BLaER1 treated with 17β-estradiol and CSF1 and Interleukin-3, amounts not matched to agents 10 nM and 100 nM (cell line): ENCODE data around the gene POLDIP2.

Experiments
- H3K27ac ChIP-seq, 11 experiments: shearing (Covaris generic); formaldehyde crosslinking; 2 replicates each; pipeline ENCODE4 v1.8.1; 2022
- H3K27me3 ChIP-seq, 11 experiments: shearing (Covaris generic); formaldehyde crosslinking; 2 replicates each; pipeline ENCODE4 v1.8.1; 2022
- H3K36me3 ChIP-seq, 11 experiments: shearing (Covaris generic); formaldehyde crosslinking; 2 replicates each; pipeline ENCODE4 v1.8.1; 2022
- H3K4me1 ChIP-seq, 10 experiments: shearing (Covaris generic); formaldehyde crosslinking; 2 replicates each; pipeline ENCODE4 v1.8.1; 2022
- H3K4me2 ChIP-seq, 11 experiments: shearing (Covaris generic); formaldehyde crosslinking; 2 replicates each; pipeline ENCODE4 v1.8.1; 2022
- H3K4me3 ChIP-seq, 10 experiments: shearing (Covaris generic); formaldehyde crosslinking; 2 replicates each; pipeline ENCODE4 v1.8.1; 2022
- H3K9ac ChIP-seq, 11 experiments: shearing (Covaris generic); formaldehyde crosslinking; 2 replicates each; pipeline ENCODE4 v1.8.1; 2022
- H3K9me3 ChIP-seq, 11 experiments: shearing (Covaris generic); formaldehyde crosslinking; replicated peaks in 1 of 11; 2 replicates each; pipeline ENCODE4 v1.8.1; 2022
- H4K20me1 ChIP-seq, 11 experiments: shearing (Covaris generic); formaldehyde crosslinking; 2 replicates each; pipeline ENCODE4 v1.8.1; 2022
- Cebpa-rat ChIP-seq, 11 experiments: shearing (Covaris generic); IDR thresholded peaks; 2 replicates each; pipeline ENCODE4 v1.8.1; 2022

POLDIP2 gene

GRCh38 chr17:28394337-28395116 lies 37.2 kb upstream of the POLDIP2 start:
- H3K36me3 ChIP-seq, result peaks cover 60 to 87% (median 75%) of the 10 kb centered on the region in 11 experiments
- no peaks in the 10 kb centered on the region for H3K27me3 ChIP-seq
- H3K9ac ChIP-seq, result no peak overlapping the region
- H4K20me1 ChIP-seq, result peaks cover 0 to 12% (median 0%) of the 10 kb centered on the region in 11 experiments; a peak in 6 of 22 replicates
- TF ChIP-seq Cebpa-rat (IDR thresholded peaks at IDR 0.05), result no peak
- H3K4me1 ChIP-seq, result peaks cover 18 to 56% (median 37%) of the 10 kb centered on the region in 10 experiments
- no peak overlapping the region for H3K4me3 ChIP-seq
- peak overlapping the region in 3 of 11 experiments; percentile 69 to 100 (median 95); a peak in 6 of 22 replicates for H3K4me2 ChIP-seq
- H3K9me3 ChIP-seq, result no peaks in the 10 kb centered on the region
- H3K27ac ChIP-seq, result no peak overlapping the region

GRCh38 chr17:28392491-28392890 lies 35.2 kb upstream of the POLDIP2 start:
- H3K27me3 ChIP-seq, result no peaks in the 10 kb centered on the region
- no peak for TF ChIP-seq Cebpa-rat (IDR thresholded peaks at IDR 0.05)
- H3K4me1 ChIP-seq, result peaks cover under 1 to 36% (median 17%) of the 10 kb centered on the region in 10 experiments; a peak in 18 of 20 replicates
- no peaks in the 10 kb centered on the region for H3K9me3 ChIP-seq
- no peak overlapping the region for H3K9ac ChIP-seq
- no peak overlapping the region for H3K27ac ChIP-seq
- peaks cover 0 to 3% (median 0%) of the 10 kb centered on the region in 11 experiments; a peak in 3 of 22 replicates for H4K20me1 ChIP-seq
- H3K4me2 ChIP-seq, result no peak overlapping the region
- peaks cover 70 to 100% (median 89%) of the 10 kb centered on the region in 11 experiments for H3K36me3 ChIP-seq
- no peak overlapping the region for H3K4me3 ChIP-seq

GRCh38 chr17:28391401-28391800 lies 34.1 kb upstream of the POLDIP2 start:
- H3K36me3 ChIP-seq, result peaks cover 66 to 100% (median 85%) of the 10 kb centered on the region in 11 experiments

GRCh38 chr17:28390984-28391383 lies 33.7 kb upstream of the POLDIP2 start:
- no peak for TF ChIP-seq Cebpa-rat (IDR thresholded peaks at IDR 0.05)
- Histone ChIP-seq H3K4me1 (peaks cover 0 to 21% (median 4%) of the 10 kb centered on the region in 10 experiments; a peak in 10 of 20 replicates), H3K27me3 (peaks cover 0 to 2% (median 0%) of the 10 kb centered on the region in 11 experiments; a peak in 4 of 22 replicates), H3K4me3 (no peak overlapping the region), H3K9me3 (no peaks in the 10 kb centered on the region), H3K36me3 (peaks cover 63 to 100% (median 82%) of the 10 kb centered on the region in 11 experiments), H3K4me2 (no peak overlapping the region), H4K20me1 (peaks cover 0 to 3% (median 0%) of the 10 kb centered on the region in 11 experiments; a peak in 4 of 22 replicates), H3K27ac (no peak overlapping the region), H3K9ac (no peak overlapping the region)

More at GRCh38 chr17:28391401-28391800, 34.1 kb upstream of the POLDIP2 start:
- H3K27ac ChIP-seq, result no peak overlapping the region
- H3K9ac ChIP-seq, result no peak overlapping the region
- no peaks in the 10 kb centered on the region for H3K9me3 ChIP-seq
- H3K4me3 ChIP-seq, result no peak overlapping the region
- peaks cover 0 to 25% (median 6%) of the 10 kb centered on the region in 10 experiments; a peak in 10 of 20 replicates for H3K4me1 ChIP-seq
- no peaks in the 10 kb centered on the region; a peak in 3 of 22 replicates for H4K20me1 ChIP-seq
- no peak for TF ChIP-seq Cebpa-rat (IDR thresholded peaks at IDR 0.05)
- no peak overlapping the region for H3K4me2 ChIP-seq
- H3K27me3 ChIP-seq, result no peaks in the 10 kb centered on the region

GRCh38 chr17:28390563-28390962 lies 33.2 kb upstream of the POLDIP2 start:
- peaks cover 0 to 6% (median 3%) of the 10 kb centered on the region in 11 experiments; a peak in 13 of 22 replicates for H3K27me3 ChIP-seq

GRCh38 chr17:28390141-28390540 lies 32.8 kb upstream of the POLDIP2 start:
- H3K27ac ChIP-seq, result no peak overlapping the region
- H3K36me3 ChIP-seq, result peaks cover 55 to 93% (median 74%) of the 10 kb centered on the region in 11 experiments
- H3K27me3 ChIP-seq, result peaks cover 0 to 11% (median 8%) of the 10 kb centered on the region in 11 experiments; a peak in 16 of 22 replicates
- TF ChIP-seq Cebpa-rat (IDR thresholded peaks at IDR 0.05), result no peak
- peaks cover 0 to 10% (median 0%) of the 10 kb centered on the region in 11 experiments; a peak in 6 of 22 replicates for H4K20me1 ChIP-seq
- H3K4me1 ChIP-seq, result peaks cover 4 to 20% (median 7%) of the 10 kb centered on the region in 10 experiments; a peak in 19 of 20 replicates
- no peak overlapping the region for H3K4me2 ChIP-seq
- no peaks in the 10 kb centered on the region for H3K9me3 ChIP-seq
- H3K4me3 ChIP-seq, result no peak overlapping the region
- H3K9ac ChIP-seq, result no peak overlapping the region

More at GRCh38 chr17:28390563-28390962, 33.2 kb upstream of the POLDIP2 start:
- H3K9ac ChIP-seq, result no peak overlapping the region
- H3K4me3 ChIP-seq, result no peak overlapping the region
- no peak overlapping the region for H3K27ac ChIP-seq
- H3K36me3 ChIP-seq, result peaks cover 59 to 98% (median 78%) of the 10 kb centered on the region in 11 experiments
- H3K9me3 ChIP-seq, result no peaks in the 10 kb centered on the region
- peaks cover 0 to 20% (median 3%) of the 10 kb centered on the region in 10 experiments; a peak in 17 of 20 replicates for H3K4me1 ChIP-seq
- no peak for TF ChIP-seq Cebpa-rat (IDR thresholded peaks at IDR 0.05)
- no peak overlapping the region for H3K4me2 ChIP-seq
- H4K20me1 ChIP-seq, result peaks cover 0 to 6% (median 0%) of the 10 kb centered on the region in 11 experiments; a peak in 6 of 22 replicates

GRCh38 chr17:28388106-28388505 lies 30.8 kb upstream of the POLDIP2 start:
- Histone ChIP-seq H3K9ac (no peak overlapping the region), H3K4me3 (no peak overlapping the region), H4K20me1 (peaks cover 0 to 25% (median 4%) of the 10 kb centered on the region in 11 experiments; a peak in 6 of 22 replicates), H3K36me3 (peaks cover 49 to 73% (median 57%) of the 10 kb centered on the region in 11 experiments), H3K27me3 (peaks cover 18 to 31% (median 27%) of the 10 kb centered on the region in 11 experiments), H3K27ac (no peak overlapping the region), H3K4me1 (peaks cover 17 to 24% (median 23%) of the 10 kb centered on the region in 10 experiments; a peak in 19 of 20 replicates), H3K4me2 (no peak overlapping the region), H3K9me3 (no peaks in the 10 kb centered on the region)
- TF ChIP-seq Cebpa-rat (IDR thresholded peaks at IDR 0.05), result no peak

GRCh38 chr17:28386391-28386790 lies 29.1 kb upstream of the POLDIP2 start:
- Histone ChIP-seq H3K4me2 (no peak overlapping the region), H3K36me3 (peaks cover 36 to 61% (median 45%) of the 10 kb centered on the region in 11 experiments), H4K20me1 (peaks cover 0 to 39% (median 4%) of the 10 kb centered on the region in 11 experiments; a peak in 11 of 22 replicates), H3K9ac (no peak overlapping the region), H3K4me1 (peaks cover 17 to 24% (median 23%) of the 10 kb centered on the region in 10 experiments; a peak in 19 of 20 replicates), H3K27me3 (peaks cover 18 to 36% (median 29%) of the 10 kb centered on the region in 11 experiments), H3K9me3 (no peaks in the 10 kb centered on the region), H3K27ac (no peak overlapping the region), H3K4me3 (no peak overlapping the region)
- TF ChIP-seq Cebpa-rat (IDR thresholded peaks at IDR 0.05), result no peak

GRCh38 chr17:28385406-28385805 lies 28.1 kb upstream of the POLDIP2 start:
- H3K27me3 ChIP-seq, result peaks cover 18 to 36% (median 29%) of the 10 kb centered on the region in 11 experiments
- peaks cover 17 to 27% (median 25%) of the 10 kb centered on the region in 10 experiments; a peak in 19 of 20 replicates for H3K4me1 ChIP-seq
- TF ChIP-seq Cebpa-rat (IDR thresholded peaks at IDR 0.05), result no peak
- no peaks in the 10 kb centered on the region for H3K9me3 ChIP-seq
- H3K4me3 ChIP-seq, result peak overlapping the region in 2 of 10 experiments; percentile 59 to 60; a peak in 4 of 20 replicates
- H4K20me1 ChIP-seq, result peaks cover 0 to 48% (median 8%) of the 10 kb centered on the region in 11 experiments; a peak in 12 of 22 replicates
- peaks cover 27 to 57% (median 40%) of the 10 kb centered on the region in 11 experiments for H3K36me3 ChIP-seq
- H3K4me2 ChIP-seq, result peak overlapping the region; percentile 81 to 98 (median 94); a peak in 20 of 22 replicates
- peak overlapping the region in 2 of 11 experiments; percentile 55 to 60; a peak in 3 of 22 replicates for H3K9ac ChIP-seq
- H3K27ac ChIP-seq, result no peak overlapping the region
